Keratinocyte (primary cell): Measurements from ENCODE around the gene TMUB1. TPM values are rescaled to one million over a fixed set of nuclear protein-coding genes. Genes with fewer than 3 reads are reported as not detected.

Source experiments
- DNase-seq: peaks from one replicate; pipeline ENCODE4 v3.0.0-alpha.2; 2011; ENCODE audit warnings: low read depth, missing footprints, low spot score
- FAIRE-seq: peaks from 2 replicates; lab custom pipeline; 2011; peaks lifted over from hg19 to GRCh38; lab: Jason Lieb, UNC
- H2AFZ ChIP-seq: 2 replicates; pipeline ENCODE4 v1.6.0; 2012; ENCODE audit warnings: low read length, control low read depth, inconsistent platforms; ENCODE audit not compliant: control insufficient read depth
- H3K27ac ChIP-seq: 2 replicates; pipeline ENCODE4 v1.5.1; 2011; ENCODE audit warnings: low read length; ENCODE audit not compliant: control insufficient read depth, insufficient read depth
- H3K27me3 ChIP-seq: 3 replicates; pipeline ENCODE4 v1.6.0; 2011; ENCODE audit warnings: low read length; ENCODE audit not compliant: control insufficient read depth, insufficient read depth; ENCODE audit errors: extremely low read depth
- H3K36me3 ChIP-seq, 2 experiments: 2 replicates in 1 of 2; 3 replicates in 1 of 2; pipeline ENCODE4 v1.5.1; 2011; ENCODE audit warnings: low read length in 2 of 2, mild to moderate bottlenecking in 1 of 2; ENCODE audit not compliant: control insufficient read depth in 2 of 2, insufficient read depth in 2 of 2; ENCODE audit errors: extremely low read depth in 1 of 2
- H3K4me1 ChIP-seq: 3 replicates; pipeline ENCODE4 v1.5.1; 2011; ENCODE audit warnings: low read length; ENCODE audit not compliant: control insufficient read depth, insufficient read depth; ENCODE audit errors: extremely low read depth
- H3K4me2 ChIP-seq: 3 replicates; pipeline ENCODE4 v1.6.0; 2011; ENCODE audit warnings: low read depth, low read length; ENCODE audit not compliant: control insufficient read depth, insufficient read depth; ENCODE audit errors: extremely low read depth
- H3K4me3 ChIP-seq, 3 experiments: fragments of 200-600 bp in 1 of 3; sonication (generic) in 1 of 3; 2 replicates in 2 of 3; 3 replicates in 1 of 3; pipeline ENCODE4 v1.5.1; 2011 to 2016; ENCODE audit warnings: low read length in 3 of 3, mild to moderate bottlenecking in 3 of 3, control low read depth in 2 of 3, inconsistent platforms in 1 of 3, low read depth in 1 of 3, mixed read lengths in 1 of 3, mixed run types in 1 of 3, moderate library complexity in 1 of 3; ENCODE audit not compliant: control insufficient read depth in 2 of 3, insufficient read depth in 2 of 3; ENCODE audit errors: extremely low read depth in 1 of 3
- H3K79me2 ChIP-seq: 2 replicates; pipeline ENCODE4 v1.6.0; 2012; ENCODE audit warnings: low read length; ENCODE audit not compliant: control insufficient read depth, insufficient read depth
- H3K9ac ChIP-seq: 3 replicates; pipeline ENCODE4 v1.6.0; 2011; ENCODE audit warnings: low read length; ENCODE audit not compliant: control insufficient read depth, insufficient read depth; ENCODE audit errors: extremely low read depth
- H3K9me1 ChIP-seq: 3 replicates; pipeline ENCODE4 v1.6.0; 2011; ENCODE audit warnings: low read length; ENCODE audit not compliant: control insufficient read depth, insufficient read depth; ENCODE audit errors: extremely low read depth
- H3K9me3 ChIP-seq: 2 replicates; pipeline ENCODE4 v1.5.1; 2012; ENCODE audit warnings: low read depth, low read length; ENCODE audit not compliant: control insufficient read depth
- H4K20me1 ChIP-seq: 3 replicates; pipeline ENCODE4 v1.6.0; 2011; ENCODE audit warnings: low read length; ENCODE audit not compliant: control insufficient read depth, insufficient read depth; ENCODE audit errors: extremely low read depth
- CTCF ChIP-seq, 3 experiments: IDR thresholded peaks in 1 of 3; conservative IDR thresholded peaks in 1 of 3; optimal IDR thresholded peaks in 1 of 3; 2 replicates in 2 of 3; 3 replicates in 1 of 3; pipeline versions ENCODE3 to v1.5.1; 2011; ENCODE audit warnings: low read length in 3 of 3, mild to moderate bottlenecking in 3 of 3, moderate library complexity in 2 of 3, control low read depth in 1 of 3, inconsistent platforms in 1 of 3; ENCODE audit not compliant: insufficient read depth in 2 of 3; ENCODE audit errors: extremely low read depth in 1 of 3
- EZH2 ChIP-seq: IDR thresholded peaks from one replicate; pipeline ENCODE4 v1.6.1; 2012; ENCODE audit warnings: inconsistent platforms, mild to moderate bottlenecking, low read length, moderate library complexity
- dilution Hi-C: fragments of 300-500 bp; cut with MboI; formaldehyde crosslinking; loops from one replicate; pipeline ENCODE4 v1.7.0; 2020; ENCODE audit warnings: low sequenced_read_pairs; ENCODE audit not compliant: extremely low pct_ligation_motif_present
- polyA plus RNA-seq, 5 experiments: library from polyadenylated mRNA; depleted of rRNA in 3 of 5; stranded (reverse) in 3 of 5; stranded (forward) in 1 of 5; unstranded in 1 of 5; fragments of >200 nt; gene quantifications; 1 replicate in 1 of 5; 2 replicates in 3 of 5; 3 replicates in 1 of 5; pipeline versions ENCODE4 v1.2.1 to v1.2.3, GENCODE V29; 2011 to 2012; ENCODE audit warnings: missing spikeins in 2 of 5, low read depth in 1 of 5, low replicate concordance in 1 of 5

The TMUB1 gene
- polyA plus RNA-seq, 1 donor (not counting 4 experiments of a cell fraction or from before 2014, with no cell fraction given), result 12.2 TPM

- Histone ChIP-seq H3K27me3 (peaks cover 4% of the 10 kb centered on the region), H3K9ac (no peak within 1 kb of the TSS), H3K9me1 (no peaks in the 10 kb centered on the region), H3K9me3 (no peaks in the 10 kb centered on the region), H3K27ac (no peak within 1 kb of the TSS), H3K4me3 (no peak within 1 kb of the TSS), H3K36me3 (peaks cover 0 to 9% of the 10 kb centered on the region in 2 experiments), H3K4me2 (no peak within 1 kb of the TSS), H3K79me2 (no peaks in the 10 kb centered on the region), H3K4me1 (peaks cover 3% of the 10 kb centered on the region), H4K20me1 (no peaks in the 10 kb centered on the region), H2AFZ (no peak within 1 kb of the TSS)
- TF ChIP-seq CTCF (optimal IDR thresholded peaks at IDR 0.05 in 1 of 3, IDR thresholded peaks at IDR 0.05 in 1 of 3, conservative IDR thresholded peaks at IDR 0.05 in 1 of 3; ENCODE audit: extremely low read depth in 1 of 3, insufficient read depth in 2 of 3, low read length in 3 of 3), result no peak
- no peak for TF ChIP-seq EZH2
- dilution Hi-C loops, result no loop called here
- DNase-seq, result no peak
- no peak for FAIRE-seq
These were observed 35.1 kb downstream of the TMUB1 start, which contains the start of gene ASIC3 for GRCh38 chr7:151047976-151048815. TSS of gene ASIC3 (plus strand) at chr7:151048531. CDS start at chr7:151048886, 355 bp downstream.

GRCh38 chr7:151046603-151047573, 36.4 kb downstream of the TMUB1 start:
- Histone ChIP-seq H3K4me1 (peaks cover 3% of the 10 kb centered on the region), H3K9ac (no peak overlapping the region), H3K9me1 (no peaks in the 10 kb centered on the region), H4K20me1 (no peaks in the 10 kb centered on the region), H3K9me3 (no peaks in the 10 kb centered on the region), H3K27me3 (peaks cover 4% of the 10 kb centered on the region), H3K79me2 (no peaks in the 10 kb centered on the region), H3K27ac (no peak overlapping the region), H3K36me3 (peaks cover 5 to 14% of the 10 kb centered on the region in 2 experiments), H2AFZ (no peak overlapping the region), H3K4me3 (no peak overlapping the region), H3K4me2 (no peak overlapping the region)
- FAIRE-seq (no peak), DNase-seq (no peak)
- no peak for TF ChIP-seq CTCF (optimal IDR thresholded peaks at IDR 0.05 in 1 of 3, IDR thresholded peaks at IDR 0.05 in 1 of 3, conservative IDR thresholded peaks at IDR 0.05 in 1 of 3; ENCODE audit: extremely low read depth in 1 of 3, insufficient read depth in 2 of 3, low read length in 3 of 3)
- no peak for TF ChIP-seq EZH2
- dilution Hi-C loops, result no loop called here
